NCI-H2029 (cell line): ENCODE measurements around the gene CAMK2D.

Source experiments
- DNase-seq: peaks from one replicate; lab custom pipeline; 2025; lab: John Stamatoyannopoulos, UW

Gene CAMK2D

DNA sequence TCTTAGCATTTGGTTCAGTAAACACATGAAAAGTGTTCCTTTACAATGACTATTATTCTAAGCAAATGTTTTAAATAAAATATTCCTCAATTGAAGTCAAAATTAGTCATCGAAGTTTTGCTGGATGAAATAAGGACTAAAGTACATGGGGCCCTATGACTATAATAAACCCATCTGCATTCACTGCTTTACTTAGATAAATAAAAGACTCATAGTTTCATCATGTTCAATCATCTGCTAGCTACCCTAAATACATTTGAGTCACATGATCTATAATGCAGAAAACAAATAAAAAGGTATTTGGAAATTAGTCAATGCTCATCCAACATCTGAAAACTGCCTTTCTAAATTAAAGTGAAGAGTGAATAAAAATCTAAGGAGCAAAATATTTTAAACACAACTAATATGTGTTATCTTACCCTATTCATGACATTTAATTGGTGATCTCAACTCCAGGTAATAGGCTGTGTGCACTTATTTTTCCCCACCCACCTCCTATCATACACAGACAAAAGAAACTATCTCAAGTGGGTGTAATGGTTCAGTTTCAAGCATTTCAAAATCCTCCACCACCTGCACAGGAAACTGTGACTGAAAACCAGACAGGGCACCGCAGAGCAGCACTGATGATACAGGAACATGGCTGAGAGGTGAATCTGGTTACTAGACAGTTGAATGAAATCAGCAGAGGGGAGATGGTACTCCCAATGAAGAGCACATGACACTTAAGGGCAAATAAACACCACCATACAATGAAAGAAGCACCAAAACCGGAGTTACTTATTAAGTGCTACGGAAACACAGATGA lies 78.6 kb downstream of the CAMK2D start:
- DNase-seq = peak; percentile 68

DNA sequence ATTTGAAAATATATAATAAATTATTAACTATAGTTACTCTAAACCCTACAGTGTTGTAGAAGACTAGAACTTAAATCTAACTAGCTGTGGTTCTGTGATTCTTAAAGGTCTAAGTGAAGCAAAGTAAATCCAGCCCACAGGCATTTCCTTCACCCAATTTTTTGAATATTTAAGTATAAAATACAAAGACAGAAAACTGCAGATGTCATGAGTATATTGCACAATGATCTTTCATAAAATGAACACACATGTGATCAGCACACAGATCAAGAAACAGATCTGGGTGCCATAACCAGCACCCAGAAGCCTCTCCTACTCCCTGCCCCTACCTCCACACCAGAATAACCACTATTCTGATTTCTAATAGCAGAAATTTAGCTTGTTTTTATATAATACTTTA lies 82.9 kb downstream of the CAMK2D start:
- DNase-seq = no peak

DNA sequence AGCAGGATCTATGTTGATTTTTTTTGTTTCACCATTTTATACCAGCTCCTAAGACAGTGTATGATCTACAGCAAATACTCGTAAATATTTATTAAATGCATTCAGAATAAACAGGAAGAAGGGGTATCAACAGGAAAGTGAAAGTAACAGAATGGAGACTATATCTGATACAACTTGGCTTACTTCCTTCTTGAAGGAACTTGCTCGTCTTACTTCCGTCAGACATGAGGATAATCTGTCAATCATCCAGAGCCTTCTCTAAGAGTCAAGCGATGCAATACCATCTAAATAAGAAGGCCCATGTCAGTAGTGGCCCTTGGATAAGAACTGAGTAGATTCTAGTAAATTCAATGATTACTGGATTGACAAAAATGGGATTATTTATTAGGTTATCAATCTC lies 84.2 kb downstream of the CAMK2D start:
- DNase-seq = no peak

GRCh38 chr4:113675731-113676697 lies 85.5 kb downstream of the CAMK2D start:
- DNase-seq = peak; percentile 20

- DNase-seq = no peak
Measured at GRCh38 chr4:113674733-113675132, 86.8 kb downstream of the CAMK2D start.

- DNase-seq = peak; percentile 37
Measured at GRCh38 chr4:113674251-113674650, 87.3 kb downstream of the CAMK2D start.

GRCh38 chr4:113673450-113673849 lies 88.1 kb downstream of the CAMK2D start:
- no peak for DNase-seq

DNA sequence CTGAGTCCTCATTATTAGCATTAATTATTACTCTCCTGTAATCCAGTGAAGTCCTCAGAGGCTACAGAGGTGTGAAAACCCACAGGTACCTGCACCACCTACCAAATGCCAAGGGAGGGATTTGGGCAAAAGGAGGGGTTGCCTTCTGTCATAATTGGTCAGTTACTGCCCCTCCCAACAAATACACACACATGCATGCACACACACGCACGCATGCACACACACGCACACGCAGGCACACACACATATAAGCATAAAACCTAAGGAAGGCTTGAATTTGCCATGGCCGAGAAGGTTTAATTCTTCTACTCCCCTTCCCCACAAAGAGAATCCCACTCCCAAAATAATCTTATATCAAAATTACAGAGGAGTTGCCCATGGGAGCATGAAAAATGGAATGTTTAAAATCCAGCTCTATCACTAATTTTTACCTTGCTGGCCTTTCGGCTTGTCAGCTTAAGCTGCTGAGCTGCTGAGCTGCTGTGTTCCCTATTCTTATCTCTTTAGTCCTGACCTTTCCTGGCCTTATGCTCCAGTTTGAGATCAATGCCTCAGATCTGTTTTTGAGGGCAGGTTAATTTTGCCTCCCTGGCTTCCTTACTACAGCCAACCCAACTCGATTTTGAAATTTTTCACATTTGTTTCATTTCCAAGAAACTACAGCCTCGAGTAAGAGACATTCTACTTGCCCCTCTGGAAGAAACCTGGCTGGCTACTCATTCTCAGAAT lies 95.0 kb downstream of the CAMK2D start:
- DNase-seq = no peak

GRCh38 chr4:113665036-113665435 lies 96.5 kb downstream of the CAMK2D start:
- DNase-seq = no peak

DNA sequence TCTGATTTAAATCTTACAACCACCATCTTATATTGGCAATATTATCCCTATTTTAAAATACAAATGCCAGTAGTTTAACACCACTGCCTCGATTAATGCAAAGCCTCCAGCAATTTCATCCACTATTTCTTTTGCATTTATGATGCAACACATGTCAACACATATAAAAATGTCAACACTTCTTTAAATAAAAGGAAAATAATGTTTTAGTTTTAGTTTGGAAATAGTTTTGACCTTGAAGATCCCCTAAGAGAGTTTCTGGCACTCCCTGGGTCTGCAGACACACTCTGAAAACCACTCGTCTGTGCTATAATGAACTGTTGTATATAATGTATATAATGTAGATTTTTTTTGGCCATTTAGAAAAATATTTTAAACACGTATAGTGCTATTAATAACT lies 99.0 kb downstream of the CAMK2D start:
- no peak for DNase-seq

- DNase-seq = no peak
Measured at GRCh38 chr4:113659127-113659526, 102.4 kb downstream of the CAMK2D start.

- DNase-seq = peak; percentile 32
Measured at GRCh38 chr4:113657586-113658233, 103.8 kb downstream of the CAMK2D start.

- DNase-seq = no peak
Measured at GRCh38 chr4:113653871-113654270, 107.7 kb downstream of the CAMK2D start.

DNA sequence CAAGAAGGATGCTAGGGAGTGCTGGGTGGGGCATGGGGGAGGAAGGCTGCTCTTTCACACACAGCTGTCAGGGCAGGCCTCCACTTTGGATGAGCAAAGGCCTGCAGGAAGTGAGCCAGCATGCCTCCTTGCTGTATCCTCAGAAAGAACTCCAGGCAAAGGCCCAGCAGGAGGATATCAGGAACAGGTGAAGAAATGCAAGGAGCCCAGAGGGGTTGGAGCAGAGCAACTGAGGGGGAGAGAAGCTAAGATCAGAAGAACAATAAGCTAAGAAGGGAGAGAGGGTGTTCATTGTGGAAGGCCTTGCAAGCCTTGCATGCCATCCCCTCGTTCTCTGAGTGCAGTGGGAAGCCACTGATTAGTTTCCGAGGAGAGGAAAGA lies 115.1 kb downstream of the CAMK2D start:
- DNase-seq = no peak

DNA sequence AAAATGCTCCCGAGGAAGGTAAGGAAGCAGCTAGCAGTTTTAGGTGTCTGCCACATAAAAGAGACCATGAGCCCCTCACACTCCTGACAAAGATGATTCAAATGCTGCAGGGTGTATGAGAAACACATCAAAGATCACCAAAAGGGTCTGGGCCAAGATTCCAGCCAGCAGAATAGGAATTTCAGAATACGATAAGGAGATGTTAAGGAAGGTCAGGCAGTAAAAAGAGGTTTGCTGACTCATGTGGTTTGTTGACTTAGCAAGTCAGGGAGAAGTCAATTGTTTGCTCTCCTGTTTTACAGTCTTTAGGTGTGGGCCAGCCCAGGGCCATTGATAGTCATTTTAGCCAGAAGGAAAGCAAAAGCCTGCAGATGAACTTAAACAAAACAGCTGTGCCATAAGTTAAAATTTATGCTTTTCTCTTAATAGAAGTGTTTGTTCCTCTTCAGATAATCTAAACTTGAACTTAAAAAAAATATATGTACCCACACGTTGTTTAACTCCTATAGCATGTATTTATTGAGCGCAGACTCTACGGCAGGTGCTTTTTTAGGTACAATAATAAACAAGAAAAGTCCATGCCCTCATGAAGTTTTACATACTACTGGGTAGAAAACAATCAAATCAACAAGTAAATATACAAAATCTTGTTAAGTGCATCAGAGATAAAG lies 115.6 kb downstream of the CAMK2D start:
- peak; percentile 74 for DNase-seq

GRCh38 chr4:113645288-113645687 lies 116.2 kb downstream of the CAMK2D start:
- DNase-seq = no peak

GRCh38 chr4:113644398-113644797 lies 117.1 kb downstream of the CAMK2D start:
- no peak for DNase-seq

DNA sequence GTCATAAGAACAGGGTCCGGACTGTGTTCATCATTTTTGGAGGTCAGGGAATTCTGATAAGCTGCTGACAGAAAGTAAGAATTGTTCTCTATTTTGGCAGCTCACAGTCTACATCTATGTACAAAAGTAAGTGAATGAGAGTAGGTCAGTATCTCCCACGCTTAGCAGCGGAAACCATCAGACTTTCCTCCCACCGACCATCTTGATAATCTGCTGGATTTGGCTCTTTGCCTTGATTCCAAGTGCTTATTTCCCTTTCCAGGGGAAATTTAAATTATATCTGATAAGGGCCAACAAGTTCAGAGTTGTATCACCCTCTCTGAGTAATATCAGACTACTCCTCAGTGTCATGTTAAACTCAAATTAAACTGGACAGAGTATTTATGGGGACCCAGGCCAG lies 118.0 kb downstream of the CAMK2D start:
- DNase-seq = no peak

- no peak for DNase-seq
Measured at GRCh38 chr4:113641025-113641431, 120.5 kb downstream of the CAMK2D start.

DNA sequence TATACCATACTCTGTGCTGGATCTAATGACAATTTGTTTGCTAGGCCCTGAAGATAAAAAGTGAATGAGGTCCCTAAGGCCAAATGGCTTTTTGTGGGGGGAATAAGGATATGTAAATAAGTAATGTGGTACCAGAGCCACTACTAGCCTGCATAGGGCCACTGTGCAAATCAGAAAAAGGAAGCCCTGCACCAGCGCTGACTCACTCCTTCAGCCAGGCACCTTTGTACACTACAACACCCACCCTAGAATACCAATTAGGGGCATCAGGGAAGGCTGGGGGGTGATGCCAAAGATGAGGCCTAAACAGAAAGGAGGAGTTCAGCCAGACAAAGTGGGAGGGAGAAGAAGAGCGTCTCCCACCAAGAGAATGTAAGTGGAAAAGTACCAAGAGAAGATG lies 122.2 kb downstream of the CAMK2D start:
- no peak for DNase-seq

- no peak for DNase-seq
Measured at GRCh38 chr4:113638562-113638832, 123.0 kb downstream of the CAMK2D start.
